K562 (cell line): ENCODE measurements around the gene PRSS57. TPM values are rescaled to one million over a fixed set of nuclear protein-coding genes. Genes with fewer than 3 reads are reported as not detected.

ENCODE experiments used
- ATAC-seq: fragments of 200-7000 bp; cut with Tn5 transposase; 3 replicates; pipeline ENCODE4 v1.9.1; 2020; ENCODE audit warnings: moderate library complexity
- BruUV-seq: library from RNA; stranded (reverse); fragments of 400-500 nt; replicated peaks from 2 replicates; lab custom pipeline; 2021; lab: Mats Ljungman, UMichigan
- CTCF ChIA-PET: fragments of 300-600 bp; formaldehyde crosslinking; extraction: SDS; loops from one replicate; lab custom pipeline; 2021; ENCODE audit warnings: low intra/inter-chr PET ratio; lab: Yijun Ruan, JAX
- POLR2A ChIA-PET: fragments of 300-600, 350-650 bp; sonication (Branson Sonifier 250); formaldehyde crosslinking; extraction: SDS; loops from one replicate; lab custom pipeline; 2021; ENCODE audit warnings: antibody characterized with exemption, inconsistent platforms; lab: Yijun Ruan, JAX
- DNase-seq, 4 experiments: peaks; one replicate each; pipeline versions ENCODE4 v3.0.0 to v3.0.0-alpha.2; 2011 to 2018; ENCODE audit warnings: low spot score in 3 of 4, mixed read lengths in 3 of 4; ENCODE audit errors: extremely low read depth in 1 of 4
- FAIRE-seq: peaks from 2 replicates; lab custom pipeline; 2011; peaks lifted over from hg19 to GRCh38; lab: Jason Lieb, UNC
- H2AFZ ChIP-seq: 2 replicates; pipeline ENCODE4 v1.6.0; 2011; ENCODE audit warnings: low read depth, low read length, control low read depth, inconsistent platforms
- H3K27ac ChIP-seq: fragments of 200-600 bp; 3 replicates; pipeline ENCODE4 v1.8.0; 2011; ENCODE audit warnings: low read depth, mild to moderate bottlenecking, control low read depth, inconsistent platforms, low read length, moderate library complexity, mixed read lengths; ENCODE audit errors: extremely low read depth
- H3K27me3 ChIP-seq, 2 experiments: fragments of 300-600 bp in 1 of 2; 2 replicates in 1 of 2; 3 replicates in 1 of 2; pipeline versions ENCODE4 v1.6.0 to v1.8.0; 2011; ENCODE audit warnings: inconsistent platforms in 2 of 2, low read length in 2 of 2, mild to moderate bottlenecking in 1 of 2, mixed read lengths in 1 of 2, moderate library complexity in 1 of 2; ENCODE audit not compliant: control insufficient read depth in 2 of 2, insufficient read depth in 2 of 2
- H3K36me3 ChIP-seq: fragments of 300-600 bp; 3 replicates; pipeline ENCODE4 v1.8.0; 2011; ENCODE audit warnings: mild to moderate bottlenecking, low read length, inconsistent platforms; ENCODE audit not compliant: control insufficient read depth, insufficient read depth
- H3K4me1 ChIP-seq, 2 experiments: fragments of 200-600 bp in 1 of 2; replicated peaks in 1 of 2; 2 replicates in 1 of 2; 3 replicates in 1 of 2; pipeline versions ENCODE4 v1.5.1 to v1.8.0; 2011; ENCODE audit warnings: inconsistent platforms in 2 of 2, low read length in 2 of 2, mild to moderate bottlenecking in 1 of 2, mixed read lengths in 1 of 2, moderate library complexity in 1 of 2; ENCODE audit not compliant: control insufficient read depth in 2 of 2, insufficient read depth in 2 of 2
- H3K4me2 ChIP-seq: 2 replicates; pipeline ENCODE4 v1.6.1; 2011; ENCODE audit warnings: low read length, control low read depth, inconsistent platforms, mixed read lengths; ENCODE audit not compliant: insufficient read depth
- H3K4me3 ChIP-seq: fragments of 200-600 bp; sonication (generic), shearing (Covaris generic); 2 replicates; pipeline ENCODE4 v1.5.1; 2016; ENCODE audit warnings: control low read depth, inconsistent platforms
- H3K79me2 ChIP-seq: fragments of 200-600 bp; 3 replicates; pipeline ENCODE4 v1.8.0; 2011; ENCODE audit warnings: low read length, inconsistent platforms; ENCODE audit not compliant: control insufficient read depth, insufficient read depth
- H3K9ac ChIP-seq, 2 experiments: 2 replicates each; pipeline versions ENCODE4 v1.6.0 to v1.6.1; 2011; ENCODE audit warnings: low read depth in 2 of 2, low read length in 2 of 2, control low read depth in 1 of 2, inconsistent platforms in 1 of 2, mild to moderate bottlenecking in 1 of 2, mixed read lengths in 1 of 2; ENCODE audit not compliant: insufficient read depth in 1 of 2
- H3K9me1 ChIP-seq: one replicate; pipeline ENCODE4 v1.6.0; 2011; ENCODE audit warnings: inconsistent platforms, mild to moderate bottlenecking, low read length, moderate library complexity; ENCODE audit not compliant: control insufficient read depth, insufficient read depth
- H3K9me3 ChIP-seq: replicated peaks from 2 replicates; pipeline ENCODE4 v1.5.1; 2011; ENCODE audit warnings: low read depth, low read length, inconsistent platforms; ENCODE audit not compliant: control insufficient read depth, insufficient read depth
- H4K20me1 ChIP-seq: replicated peaks from 2 replicates; pipeline ENCODE4 v1.6.1; 2011; ENCODE audit warnings: low read length, inconsistent platforms, mixed read lengths; ENCODE audit not compliant: control insufficient read depth, insufficient read depth
- WGBS: fragments of 100-300 bp; shearing (Covaris generic); methylation state at CpG from one replicate; pipeline ENCODE4 v1.1.6; 2016; ENCODE audit warnings: low coverage, mixed read lengths; ENCODE audit not compliant: insufficient coverage; ENCODE audit errors: missing lambda C conversion rate; 5-methylcytosine and 5-hydroxymethylcytosine counted together
- in situ Hi-C: fragments of 300-500 bp; cut with MboI; formaldehyde crosslinking; loops from 4 replicates; pipeline ENCODE4 v1.15.0; 2018; ENCODE audit warnings: inconsistent platforms, mixed read lengths
- intact Hi-C: fragments of 100-400 bp; cut with micrococcal nuclease; formaldehyde crosslinking; loops from 2 replicates; pipeline ENCODE4 v1.14.2; 2022
- polyA plus RNA-seq, 8 experiments: library from polyadenylated mRNA; depleted of rRNA in 4 of 8; stranded (reverse) in 5 of 8; unstranded in 3 of 8; fragments of >200 nt; fragmentation: Nextera tagmentation in 2 of 8; fragmentation: Illumina TruSeq in 1 of 8; extraction: Ambion mirVana in 2 of 8; extraction: Trizol in 1 of 8; gene quantifications; 2 replicates each; pipeline versions ENCODE4 v1.2.1 to v1.2.3, GENCODE V29; 2011 to 2014; ENCODE audit warnings: inconsistent platforms in 1 of 8, missing spikeins in 1 of 8
- total RNA-seq, 7 experiments: library from RNA; depleted of rRNA in 6 of 7; stranded (reverse); fragments of >200 nt in 6 of 7; fragmentation: Illumina TruSeq in 2 of 7; extraction: Trizol in 2 of 7; gene quantifications; 2 replicates each; pipeline versions ENCODE4 v1.2.1 to v1.2.3, GENCODE V29; 2011 to 2021; ENCODE audit warnings: low replicate concordance in 1 of 7
- TF ChIP-seq, protein P1 (sequence below): sonication (generic); formaldehyde crosslinking; IDR thresholded peaks from 2 replicates; pipeline ENCODE4 v1.8.1; 2023; ENCODE audit warnings: mild to moderate bottlenecking, missing genetic modification reagents
- TF ChIP-seq, protein P2 (sequence below): fragments of 450-650 bp; IDR thresholded peaks from 2 replicates; pipeline ENCODE4 v1.6.1; 2016

Gene PRSS57
- total and polyA plus RNA-seq, 9 of the 15 experiments (the other 6 are each of a cell fraction or from before 2014, with no cell fraction given), result 0.06 to 2.5 (median 1.3) TPM; not detected in 3

DNA sequence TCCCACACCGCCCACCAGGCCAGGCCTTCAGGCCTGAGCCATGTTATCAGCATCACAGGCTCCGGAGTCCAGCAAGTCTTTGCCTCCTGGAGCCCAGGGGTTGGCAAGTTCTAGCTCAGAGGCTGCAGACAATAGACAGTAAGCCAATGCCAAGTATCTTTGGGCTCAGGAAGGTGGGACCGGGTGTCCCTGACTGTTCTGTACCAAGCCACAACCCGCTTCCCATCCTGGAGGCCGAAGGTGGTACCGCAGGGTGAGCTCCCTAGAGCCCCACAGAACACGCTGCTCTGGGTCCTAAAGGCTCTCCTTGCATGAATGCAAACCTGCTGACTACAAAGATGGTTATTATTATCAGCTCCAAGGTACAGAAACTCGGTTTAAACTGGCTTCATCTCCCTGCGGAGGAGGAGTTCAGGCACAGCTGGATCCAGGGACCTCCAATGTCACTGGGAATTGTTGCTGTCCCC, 24.6 kb downstream of the PRSS57 start:
- POLR2A ChIA-PET, result interaction anchor here (1.3 to 1.5 kb wide), 2 partner anchors 10 to 11 kb away, joined by 3 to 8 read pairs; no protein-coding TSS in a partner anchor
- Histone ChIP-seq H4K20me1 (no peaks in the 10 kb centered on the region), H2AFZ (no peak overlapping the region)
- CTCF ChIA-PET, result no interaction called here
- TF ChIP-seq, protein P1, sequence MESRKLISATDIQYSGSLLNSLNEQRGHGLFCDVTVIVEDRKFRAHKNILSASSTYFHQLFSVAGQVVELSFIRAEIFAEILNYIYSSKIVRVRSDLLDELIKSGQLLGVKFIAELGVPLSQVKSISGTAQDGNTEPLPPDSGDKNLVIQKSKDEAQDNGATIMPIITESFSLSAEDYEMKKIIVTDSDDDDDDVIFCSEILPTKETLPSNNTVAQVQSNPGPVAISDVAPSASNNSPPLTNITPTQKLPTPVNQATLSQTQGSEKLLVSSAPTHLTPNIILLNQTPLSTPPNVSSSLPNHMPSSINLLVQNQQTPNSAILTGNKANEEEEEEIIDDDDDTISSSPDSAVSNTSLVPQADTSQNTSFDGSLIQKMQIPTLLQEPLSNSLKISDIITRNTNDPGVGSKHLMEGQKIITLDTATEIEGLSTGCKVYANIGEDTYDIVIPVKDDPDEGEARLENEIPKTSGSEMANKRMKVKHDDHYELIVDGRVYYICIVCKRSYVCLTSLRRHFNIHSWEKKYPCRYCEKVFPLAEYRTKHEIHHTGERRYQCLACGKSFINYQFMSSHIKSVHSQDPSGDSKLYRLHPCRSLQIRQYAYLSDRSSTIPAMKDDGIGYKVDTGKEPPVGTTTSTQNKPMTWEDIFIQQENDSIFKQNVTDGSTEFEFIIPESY (CRISPR knock-in tag), result peak; percentile 91
- TF ChIP-seq, protein P2, sequence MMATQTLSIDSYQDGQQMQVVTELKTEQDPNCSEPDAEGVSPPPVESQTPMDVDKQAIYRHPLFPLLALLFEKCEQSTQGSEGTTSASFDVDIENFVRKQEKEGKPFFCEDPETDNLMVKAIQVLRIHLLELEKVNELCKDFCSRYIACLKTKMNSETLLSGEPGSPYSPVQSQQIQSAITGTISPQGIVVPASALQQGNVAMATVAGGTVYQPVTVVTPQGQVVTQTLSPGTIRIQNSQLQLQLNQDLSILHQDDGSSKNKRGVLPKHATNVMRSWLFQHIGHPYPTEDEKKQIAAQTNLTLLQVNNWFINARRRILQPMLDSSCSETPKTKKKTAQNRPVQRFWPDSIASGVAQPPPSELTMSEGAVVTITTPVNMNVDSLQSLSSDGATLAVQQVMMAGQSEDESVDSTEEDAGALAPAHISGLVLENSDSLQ, result no peak
- TF ChIP-seq, all 486 proteins: peak for 1
- DNase-seq (no peak), FAIRE-seq (no peak), ATAC-seq (peak; percentile 65; the same call in 2 of the 3 replicates)
- H3K27ac ChIP-seq, result no peak overlapping the region
- H3K4me3 ChIP-seq, result no peak overlapping the region
- H3K4me1 ChIP-seq, result peaks cover 6 to 28% of the 10 kb centered on the region in 2 experiments
- 62% methylated on average over 9 of the region's 9 CpGs for WGBS
- no peaks in the 10 kb centered on the region for H3K9me1 ChIP-seq
- H3K4me2 ChIP-seq, result no peak overlapping the region
- no peaks in the 10 kb centered on the region for H3K27me3 ChIP-seq
- no peaks in the 10 kb centered on the region for H3K36me3 ChIP-seq
- intact Hi-C loops, result no loop called here
- BruUV-seq, result no TSS peak
- peaks cover 7% of the 10 kb centered on the region for H3K9me3 ChIP-seq
- H3K79me2 ChIP-seq, result no peaks in the 10 kb centered on the region
- in situ Hi-C loops, result no loop called here
- no peak overlapping the region for H3K9ac ChIP-seq
